Stimulated activated CD4-positive, alpha-beta T cell treated with anti-CD3 and anti-CD28 coated beads, TNF-alpha, amount 100 ng/mL, for 48 hours (primary cell): ENCODE measurements around the gene SYK.

Experiments used
- DNase-seq, 3 donors: peaks; one replicate each; pipeline ENCODE4 v3.0.0-alpha.2; 2020; ENCODE audit warnings: low read depth in 3 of 3

SYK gene

GRCh38 chr9:90825586-90825985 lies 24.0 kb downstream of the SYK start:
- no peak for DNase-seq

GRCh38 chr9:90826326-90827020 lies 24.9 kb downstream of the SYK start:
- DNase-seq = no peak

GRCh38 chr9:90827181-90827871 lies 25.7 kb downstream of the SYK start:
- no peak for DNase-seq

- DNase-seq = no peak
These were observed 28.4 kb downstream of the SYK start for GRCh38 chr9:90830051-90830450.

DNA sequence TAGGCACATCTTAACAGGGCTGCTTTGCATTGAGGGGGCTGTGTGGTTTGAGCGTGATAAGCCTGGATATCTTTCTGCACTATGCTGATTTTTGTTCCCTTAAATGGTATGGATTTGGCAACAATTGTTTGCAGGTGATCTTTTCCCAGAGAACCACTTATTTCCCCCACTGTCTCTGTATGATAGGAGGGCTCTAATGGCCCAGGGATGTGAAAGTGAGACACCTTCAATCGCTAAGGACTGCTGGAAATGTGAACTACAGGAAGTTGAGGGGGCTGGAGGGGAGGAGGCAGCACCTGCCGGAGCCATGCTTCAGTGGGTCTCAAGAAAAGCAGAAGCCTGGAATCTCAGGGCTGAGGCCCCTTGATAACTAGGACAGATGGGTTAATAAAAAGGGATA lies 29.4 kb downstream of the SYK start:
- DNase-seq = no peak

- DNase-seq = no peak
These were observed 30.6 kb downstream of the SYK start for GRCh38 chr9:90832261-90832660.

- no peak for DNase-seq
These were observed 33.4 kb downstream of the SYK start for GRCh38 chr9:90834828-90835595.

DNA sequence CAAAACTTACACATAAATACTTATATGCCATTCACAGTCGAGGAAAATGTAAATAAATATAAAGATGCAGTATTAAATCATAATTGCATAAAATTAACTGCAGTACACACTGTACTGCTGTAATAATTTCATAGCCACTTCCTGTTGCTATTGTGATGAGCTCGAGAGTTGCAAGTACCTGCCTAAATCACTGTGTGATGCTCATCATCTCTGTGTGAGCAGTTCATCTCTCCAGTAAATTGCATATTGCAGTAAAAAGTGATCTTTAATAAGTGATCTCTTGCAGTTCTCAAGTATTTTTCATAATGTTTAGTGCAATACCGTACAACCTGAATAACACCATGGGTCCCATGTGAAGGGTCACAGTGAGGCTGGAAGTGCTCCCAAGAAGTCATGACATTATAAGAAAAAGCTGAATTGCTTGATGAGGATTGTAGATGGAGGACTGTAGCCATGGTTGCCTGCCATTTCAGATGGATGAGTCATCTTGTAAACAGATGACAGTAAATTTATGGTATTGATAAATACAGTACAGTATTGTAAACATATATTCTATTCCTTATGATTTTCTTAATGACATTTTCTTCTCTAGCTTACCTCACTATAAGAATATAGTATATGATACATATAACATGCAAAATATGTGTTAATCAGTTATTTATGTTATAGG lies 34.9 kb downstream of the SYK start:
- DNase-seq = no peak

DNA sequence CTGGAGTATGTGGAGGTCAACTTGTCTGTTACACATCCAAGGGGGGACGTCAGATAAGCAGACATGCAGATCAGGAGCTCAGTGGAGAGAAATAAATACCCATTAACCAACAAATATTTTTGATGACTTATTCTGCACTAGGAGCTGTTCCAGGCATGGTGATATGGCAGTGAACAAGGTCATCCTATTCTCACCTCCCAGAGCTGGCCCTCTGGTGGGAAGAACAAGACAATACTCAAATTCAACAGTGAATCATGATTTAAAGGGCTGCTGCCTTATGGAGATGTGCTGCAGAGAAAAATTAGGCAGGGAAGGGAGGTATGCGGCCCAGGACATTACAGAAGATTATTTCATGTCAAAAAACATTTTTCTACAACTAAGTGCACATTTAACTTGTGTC lies 36.5 kb downstream of the SYK start:
- DNase-seq = no peak

DNA sequence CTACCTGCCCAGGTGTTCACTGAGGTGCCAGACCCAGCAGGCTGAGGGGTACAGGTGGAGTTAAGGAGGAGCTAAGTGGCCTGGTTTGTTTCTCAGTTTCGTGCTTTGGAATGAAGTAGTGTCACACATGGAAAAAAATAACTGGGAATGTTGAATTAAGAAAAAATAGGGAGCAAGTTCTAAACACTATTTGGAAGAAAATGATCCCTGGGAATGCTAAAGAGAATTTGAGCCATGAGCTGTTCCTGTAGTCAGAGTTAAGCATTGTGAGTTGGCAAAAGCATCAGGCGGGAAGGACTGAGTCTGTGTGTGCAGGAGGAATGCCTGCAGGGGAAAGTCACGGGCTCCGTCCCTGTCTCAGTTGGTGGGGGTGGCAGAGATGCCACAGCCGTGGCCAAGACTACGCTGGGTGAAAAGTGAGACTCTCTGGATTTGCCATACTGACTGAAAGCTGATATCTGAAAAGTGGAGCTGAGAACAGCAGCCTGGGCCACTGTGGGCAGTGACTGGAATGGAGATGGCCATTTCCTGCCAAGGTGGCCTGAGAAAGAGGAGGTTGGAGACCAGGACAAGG lies 37.0 kb downstream of the SYK start:
- no peak for DNase-seq

DNA sequence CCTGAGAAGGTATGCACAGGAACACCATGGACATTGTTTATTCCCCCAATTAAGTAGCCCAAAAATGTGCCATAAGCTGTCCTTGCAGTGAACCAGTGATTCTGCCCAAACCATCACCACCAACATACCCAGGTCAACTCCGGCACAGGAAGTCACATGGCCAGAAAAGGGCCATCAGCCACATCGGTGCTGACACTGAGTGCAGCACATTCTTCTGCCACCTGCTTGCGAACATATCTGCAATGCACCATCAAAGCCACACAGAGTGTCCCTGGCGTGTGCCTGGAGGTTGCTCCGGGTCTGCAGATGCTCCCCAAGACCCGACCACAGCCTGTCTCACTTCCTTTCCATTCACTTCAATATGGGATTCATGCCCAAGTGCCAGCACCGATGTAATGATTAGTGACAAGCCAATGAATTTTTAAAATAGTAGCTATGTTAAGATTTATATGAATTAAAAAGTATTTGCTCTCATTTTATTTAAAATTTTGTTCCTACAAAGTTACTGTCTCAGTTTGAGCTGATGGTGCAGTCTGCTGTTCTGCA lies 37.6 kb downstream of the SYK start:
- DNase-seq = no peak

DNA sequence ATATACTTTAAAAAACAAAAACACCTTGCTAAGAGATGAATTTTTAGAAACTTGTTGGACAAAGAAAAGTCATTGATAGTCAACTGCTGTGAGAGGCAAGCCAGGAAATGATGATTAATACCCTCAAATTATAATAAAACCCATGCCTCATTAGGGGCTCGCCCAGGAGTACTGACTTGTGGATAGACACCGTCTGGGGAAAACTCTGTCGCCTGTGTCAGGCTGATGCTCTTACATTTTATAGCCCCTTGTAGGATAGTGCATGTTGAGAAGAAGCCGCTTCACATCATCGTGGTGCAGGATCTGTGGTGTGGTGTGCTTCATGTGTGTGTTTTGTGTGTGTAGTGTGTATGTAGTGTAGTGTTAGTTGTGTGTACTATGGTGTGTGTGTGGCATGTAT lies 39.1 kb downstream of the SYK start:
- DNase-seq = no peak

DNA sequence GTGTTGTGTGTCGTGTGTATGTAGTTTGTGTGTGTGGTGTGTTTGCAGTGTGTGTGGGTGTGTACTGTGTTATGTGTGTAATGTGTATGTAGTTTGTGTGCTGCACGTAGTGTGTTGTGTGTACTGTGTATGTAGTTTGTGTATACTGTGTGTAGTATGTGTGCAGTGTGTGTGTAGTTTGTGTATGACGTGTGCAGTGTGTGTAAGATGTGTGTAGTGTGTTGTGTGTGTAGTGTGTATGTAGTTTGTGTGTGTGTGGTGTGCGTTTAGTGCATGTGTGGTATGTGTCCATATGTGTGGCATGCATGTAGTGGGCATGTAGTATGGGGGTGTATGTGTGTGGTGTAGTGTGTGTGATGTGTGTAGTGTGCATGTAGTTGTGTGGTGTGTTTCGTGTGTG lies 39.6 kb downstream of the SYK start:
- DNase-seq = no peak

DNA sequence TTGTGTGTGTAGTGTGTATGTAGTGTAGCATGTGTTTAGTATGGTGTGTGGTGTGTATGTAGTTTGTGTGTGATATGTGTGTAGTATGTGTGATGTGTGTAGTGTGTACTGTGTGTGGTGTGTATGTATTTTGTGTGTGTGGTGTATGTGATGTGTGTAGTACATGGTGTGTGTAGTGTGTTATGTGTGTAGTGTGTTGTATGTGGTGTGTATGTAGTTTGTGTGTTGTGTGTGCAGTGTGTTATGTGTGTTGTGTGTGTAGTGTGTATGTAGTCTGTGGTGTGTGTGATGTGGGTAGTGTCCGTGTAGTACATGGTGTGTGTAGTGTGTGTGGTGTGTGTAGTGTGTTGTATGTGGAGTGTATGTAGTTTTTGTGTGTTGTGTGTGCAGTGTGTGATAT lies 40.0 kb downstream of the SYK start:
- DNase-seq = no peak

DNA sequence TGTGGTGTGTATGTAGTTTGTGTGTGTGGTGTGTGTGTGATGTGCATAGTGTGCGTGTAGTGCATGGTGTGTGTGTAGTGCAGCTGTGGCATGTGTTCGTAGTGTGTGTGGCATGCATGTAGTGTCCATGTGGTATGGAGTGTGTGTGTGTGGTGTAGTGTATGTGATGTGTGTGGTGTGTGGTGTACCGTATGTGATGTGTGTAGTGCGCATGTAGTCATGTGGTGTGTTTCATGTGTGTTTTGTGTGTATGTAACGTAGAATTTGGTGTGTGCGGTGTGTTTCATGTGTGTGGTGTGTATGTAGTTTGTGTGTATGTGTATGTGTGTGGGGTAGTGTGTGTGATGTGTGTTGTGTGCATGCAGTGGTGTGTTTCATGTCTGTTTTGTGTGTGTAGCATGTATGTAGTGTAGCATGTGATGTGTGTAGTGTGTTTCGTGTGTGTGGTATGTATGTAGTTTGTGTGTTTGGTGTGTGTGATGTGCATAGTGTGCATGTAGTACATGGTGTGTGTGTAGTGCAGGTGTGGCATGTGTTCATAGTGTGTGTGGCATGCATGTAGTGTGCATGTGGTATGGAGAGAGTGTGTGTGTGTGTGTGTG lies 40.7 kb downstream of the SYK start:
- DNase-seq = no peak

DNA sequence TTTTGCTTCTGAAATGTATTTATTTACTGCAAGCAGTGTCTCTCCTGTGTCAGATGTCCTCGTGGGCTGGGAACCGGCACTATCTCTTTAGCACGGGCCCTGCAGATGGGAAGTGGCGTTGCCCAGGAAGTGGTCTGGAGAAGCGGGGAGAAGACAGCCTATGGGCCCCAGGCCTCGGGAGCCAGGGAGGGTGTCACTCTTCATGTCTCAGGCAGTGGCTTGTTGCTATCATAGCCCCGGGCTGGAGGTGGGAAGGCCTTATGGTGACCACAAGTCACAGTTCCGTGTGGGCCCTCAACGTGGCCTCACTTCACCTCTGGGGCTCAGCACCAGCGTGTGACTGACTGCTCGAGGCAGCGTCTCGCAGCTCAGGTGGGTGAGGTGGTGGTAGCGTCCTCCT lies 41.4 kb downstream of the SYK start:
- no peak for DNase-seq

DNA sequence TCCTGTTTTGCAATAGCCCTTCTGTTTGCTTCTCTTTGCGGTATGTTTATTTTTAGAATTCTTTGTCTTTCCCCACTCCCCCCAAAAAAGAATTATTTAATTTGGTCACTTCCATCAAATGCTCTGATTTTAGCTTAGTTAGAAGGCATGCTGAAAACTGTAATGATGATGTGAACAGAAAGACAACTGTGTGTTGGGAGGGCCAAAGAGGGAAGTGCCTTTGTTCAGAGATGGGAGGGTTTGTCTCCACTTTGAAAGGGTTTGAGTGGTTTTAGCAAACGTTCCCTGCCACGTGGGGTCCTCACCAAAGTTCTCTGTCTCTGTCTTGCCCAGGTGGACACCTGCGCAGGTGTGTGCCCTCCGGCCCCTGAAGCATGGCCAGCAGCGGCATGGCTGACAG lies 41.9 kb downstream of the SYK start:
- DNase-seq = no peak

DNA sequence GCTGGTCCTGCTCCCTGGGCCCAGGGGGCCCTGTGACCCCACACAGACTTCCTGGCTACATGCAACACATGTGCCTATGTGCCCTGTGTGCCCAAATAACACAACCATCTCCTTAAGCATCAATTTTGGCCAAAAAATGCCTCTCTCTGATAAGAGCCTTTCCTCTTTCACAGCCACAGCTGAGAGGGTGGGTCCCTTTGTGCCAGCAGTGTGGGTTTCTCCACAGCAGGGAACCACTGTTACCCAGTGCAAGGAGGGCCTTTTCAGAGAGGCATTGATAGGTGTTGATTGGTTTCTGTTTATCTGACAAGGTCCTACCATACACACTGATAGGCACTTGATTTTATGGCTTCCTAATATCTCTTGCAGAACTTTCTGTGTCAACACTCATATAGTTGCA lies 42.7 kb downstream of the SYK start:
- no peak for DNase-seq

GRCh38 chr9:90846770-90847419 lies 45.3 kb downstream of the SYK start:
- DNase-seq = no peak

DNA sequence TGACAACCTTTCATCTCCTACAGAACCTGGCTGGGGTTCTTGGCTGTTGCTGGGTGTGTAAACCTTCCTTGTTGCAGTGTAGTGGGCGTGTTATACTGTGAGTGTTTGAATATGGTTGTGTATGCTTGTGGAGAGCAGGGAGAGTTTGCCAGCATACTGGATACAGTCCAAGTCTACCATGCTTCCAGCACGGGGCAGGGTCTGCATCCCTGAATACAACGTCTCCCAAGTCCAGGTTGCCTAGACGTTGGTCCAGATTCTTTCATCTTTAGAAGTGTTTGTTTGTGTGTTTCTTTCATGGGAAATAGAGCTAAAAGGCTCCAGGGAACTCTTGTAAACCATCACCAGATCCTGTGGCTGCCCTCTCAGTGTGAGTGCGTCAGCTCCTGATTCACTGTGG lies 46.4 kb downstream of the SYK start:
- DNase-seq = no peak

GRCh38 chr9:90848866-90849265 lies 47.2 kb downstream of the SYK start:
- no peak for DNase-seq
